NCI-H82 treated with DMSO at 0.1 percent for 48 hours (cell line): ENCODE data around the gene SEC14L5.

Source experiments
- DNase-seq: peaks from one replicate; lab custom pipeline; 2025; ENCODE audit not compliant: unreplicated experiment; lab: John Stamatoyannopoulos, UW

Gene SEC14L5

GRCh38 chr16:5010576-5011329 is 52.6 kb downstream of the SEC14L5 start:
- peak; percentile 66 for DNase-seq

GRCh38 chr16:5011637-5012036 is 53.5 kb downstream of the SEC14L5 start:
- DNase-seq = no peak

- DNase-seq = no peak
Measured at GRCh38 chr16:5012887-5013286, 54.8 kb downstream of the SEC14L5 start.

- DNase-seq = no peak
Measured at GRCh38 chr16:5015351-5015750, 57.2 kb downstream of the SEC14L5 start.

GRCh38 chr16:5015887-5016286 is 57.8 kb downstream of the SEC14L5 start:
- DNase-seq = no peak

- no peak for DNase-seq
Measured at GRCh38 chr16:5016967-5017677, 59.0 kb downstream of the SEC14L5 start.

GRCh38 chr16:5017678-5017969 is 59.5 kb downstream of the SEC14L5 start:
- no peak for DNase-seq

- DNase-seq = no peak
Measured at GRCh38 chr16:5018793-5019192, 60.7 kb downstream of the SEC14L5 start.

- no peak for DNase-seq
Measured at GRCh38 chr16:5019775-5020174, 61.6 kb downstream of the SEC14L5 start.

- no peak for DNase-seq
Measured at GRCh38 chr16:5020551-5020950, 62.4 kb downstream of the SEC14L5 start.

- DNase-seq = no peak
Measured at GRCh38 chr16:5022521-5022920, 64.4 kb downstream of the SEC14L5 start.

- peak; percentile 40 for DNase-seq
Measured at GRCh38 chr16:5024632-5025031, 66.5 kb downstream of the SEC14L5 start.

GRCh38 chr16:5025171-5025632 is 67.1 kb downstream of the SEC14L5 start:
- DNase-seq = peak; percentile 18

- no peak for DNase-seq
Measured at GRCh38 chr16:5026664-5027063, 68.5 kb downstream of the SEC14L5 start.

- DNase-seq = no peak
Measured at GRCh38 chr16:5027086-5027485, 69.0 kb downstream of the SEC14L5 start.

- DNase-seq = no peak
Measured at GRCh38 chr16:5027575-5028235, 69.6 kb downstream of the SEC14L5 start.

GRCh38 chr16:5028950-5029475 is 70.9 kb downstream of the SEC14L5 start:
- no peak for DNase-seq

- DNase-seq = no peak
Measured at GRCh38 chr16:5030251-5030870, 72.2 kb downstream of the SEC14L5 start.

GRCh38 chr16:5031601-5032000 is 73.5 kb downstream of the SEC14L5 start:
- DNase-seq = no peak

GRCh38 chr16:5032748-5033167 is 74.6 kb downstream of the SEC14L5 start:
- no peak for DNase-seq
